HepG2 (cell line): ENCODE data around the gene MZT1. TPM values are rescaled to one million over a fixed set of nuclear protein-coding genes. Genes with fewer than 3 reads are reported as not detected.

ENCODE experiments used
- ARHGAP35 ChIP-seq: sonication (generic); formaldehyde crosslinking; IDR thresholded peaks from 2 replicates; pipeline ENCODE4 v1.9.0; 2022; ENCODE audit warnings: mild to moderate bottlenecking, inconsistent platforms, moderate library complexity, missing genetic modification reagents, borderline replicate concordance
- ELF3 ChIP-seq: IDR thresholded peaks from 2 replicates; pipeline ENCODE4 v1.6.1; 2016; ENCODE audit warnings: missing genetic modification reagents, missing compliant biosample characterization
- MED13 ChIP-seq: sonication (generic); formaldehyde crosslinking; IDR thresholded peaks from 2 replicates; pipeline ENCODE4 v1.5.0; 2020; ENCODE audit warnings: missing genetic modification reagents
- THAP11 ChIP-seq: IDR thresholded peaks from 2 replicates; pipeline ENCODE4 v1.6.1; 2016; ENCODE audit warnings: missing biosample characterization, missing genetic modification reagents
- ZNF382 ChIP-seq: sonication (generic); formaldehyde crosslinking; IDR thresholded peaks from 2 replicates; pipeline ENCODE4 v1.5.0; 2020; ENCODE audit warnings: missing genetic modification reagents, mild to moderate bottlenecking, borderline replicate concordance
- ZNF879 ChIP-seq: sonication (generic); formaldehyde crosslinking; IDR thresholded peaks from 2 replicates; pipeline ENCODE4 v1.8.1; 2023; ENCODE audit warnings: missing genetic modification reagents
- polyA plus RNA-seq, 8 experiments: library from polyadenylated mRNA; depleted of rRNA in 3 of 8; stranded (reverse) in 7 of 8; unstranded in 1 of 8; fragments of >200 nt; fragmentation: Illumina TruSeq in 4 of 8; extraction: Trizol in 4 of 8; gene quantifications; 2 replicates each; pipeline versions ENCODE4 v1.2.1 to v1.2.3, GENCODE V29; 2011 to 2016; ENCODE audit warnings: low read depth in 4 of 8, missing spikeins in 1 of 8, mixed read lengths in 1 of 8; ENCODE audit not compliant: insufficient read depth in 1 of 8
- total RNA-seq, 5 experiments: library from RNA; depleted of rRNA; stranded (reverse); fragments of >200 nt; fragmentation: Illumina TruSeq; extraction: Trizol; gene quantifications; 2 replicates each; pipeline ENCODE4 v1.2.3, GENCODE V29; 2016; ENCODE audit warnings: low read depth in 1 of 5
- TF ChIP-seq, protein P1 (sequence below): sonication (generic); formaldehyde crosslinking; IDR thresholded peaks from 2 replicates; pipeline ENCODE4 v1.4.0; 2020; ENCODE audit warnings: mild to moderate bottlenecking, missing genetic modification reagents
- TF ChIP-seq, protein P2 (sequence below): sonication (generic); formaldehyde crosslinking; IDR thresholded peaks from 2 replicates; pipeline ENCODE4 v1.4.0; 2020; ENCODE audit warnings: low read depth, mild to moderate bottlenecking, missing genetic modification reagents
- TF ChIP-seq, protein P3 (sequence below): conservative IDR thresholded peaks from 2 replicates; pipeline ENCODE4 v1.6.1; 2018; ENCODE audit warnings: missing genetic modification reagents
- TF ChIP-seq, protein P4 (sequence below): sonication (generic); formaldehyde crosslinking; IDR thresholded peaks from 2 replicates; pipeline ENCODE4 v1.4.0; 2020; ENCODE audit warnings: missing genetic modification reagents, borderline replicate concordance

Gene MZT1
- total and polyA plus RNA-seq, 2 of the 13 experiments (the other 11 are each of a cell fraction or from before 2014, with no cell fraction given), result 11.7 to 17.2 TPM

- TF ChIP-seq, protein P1, sequence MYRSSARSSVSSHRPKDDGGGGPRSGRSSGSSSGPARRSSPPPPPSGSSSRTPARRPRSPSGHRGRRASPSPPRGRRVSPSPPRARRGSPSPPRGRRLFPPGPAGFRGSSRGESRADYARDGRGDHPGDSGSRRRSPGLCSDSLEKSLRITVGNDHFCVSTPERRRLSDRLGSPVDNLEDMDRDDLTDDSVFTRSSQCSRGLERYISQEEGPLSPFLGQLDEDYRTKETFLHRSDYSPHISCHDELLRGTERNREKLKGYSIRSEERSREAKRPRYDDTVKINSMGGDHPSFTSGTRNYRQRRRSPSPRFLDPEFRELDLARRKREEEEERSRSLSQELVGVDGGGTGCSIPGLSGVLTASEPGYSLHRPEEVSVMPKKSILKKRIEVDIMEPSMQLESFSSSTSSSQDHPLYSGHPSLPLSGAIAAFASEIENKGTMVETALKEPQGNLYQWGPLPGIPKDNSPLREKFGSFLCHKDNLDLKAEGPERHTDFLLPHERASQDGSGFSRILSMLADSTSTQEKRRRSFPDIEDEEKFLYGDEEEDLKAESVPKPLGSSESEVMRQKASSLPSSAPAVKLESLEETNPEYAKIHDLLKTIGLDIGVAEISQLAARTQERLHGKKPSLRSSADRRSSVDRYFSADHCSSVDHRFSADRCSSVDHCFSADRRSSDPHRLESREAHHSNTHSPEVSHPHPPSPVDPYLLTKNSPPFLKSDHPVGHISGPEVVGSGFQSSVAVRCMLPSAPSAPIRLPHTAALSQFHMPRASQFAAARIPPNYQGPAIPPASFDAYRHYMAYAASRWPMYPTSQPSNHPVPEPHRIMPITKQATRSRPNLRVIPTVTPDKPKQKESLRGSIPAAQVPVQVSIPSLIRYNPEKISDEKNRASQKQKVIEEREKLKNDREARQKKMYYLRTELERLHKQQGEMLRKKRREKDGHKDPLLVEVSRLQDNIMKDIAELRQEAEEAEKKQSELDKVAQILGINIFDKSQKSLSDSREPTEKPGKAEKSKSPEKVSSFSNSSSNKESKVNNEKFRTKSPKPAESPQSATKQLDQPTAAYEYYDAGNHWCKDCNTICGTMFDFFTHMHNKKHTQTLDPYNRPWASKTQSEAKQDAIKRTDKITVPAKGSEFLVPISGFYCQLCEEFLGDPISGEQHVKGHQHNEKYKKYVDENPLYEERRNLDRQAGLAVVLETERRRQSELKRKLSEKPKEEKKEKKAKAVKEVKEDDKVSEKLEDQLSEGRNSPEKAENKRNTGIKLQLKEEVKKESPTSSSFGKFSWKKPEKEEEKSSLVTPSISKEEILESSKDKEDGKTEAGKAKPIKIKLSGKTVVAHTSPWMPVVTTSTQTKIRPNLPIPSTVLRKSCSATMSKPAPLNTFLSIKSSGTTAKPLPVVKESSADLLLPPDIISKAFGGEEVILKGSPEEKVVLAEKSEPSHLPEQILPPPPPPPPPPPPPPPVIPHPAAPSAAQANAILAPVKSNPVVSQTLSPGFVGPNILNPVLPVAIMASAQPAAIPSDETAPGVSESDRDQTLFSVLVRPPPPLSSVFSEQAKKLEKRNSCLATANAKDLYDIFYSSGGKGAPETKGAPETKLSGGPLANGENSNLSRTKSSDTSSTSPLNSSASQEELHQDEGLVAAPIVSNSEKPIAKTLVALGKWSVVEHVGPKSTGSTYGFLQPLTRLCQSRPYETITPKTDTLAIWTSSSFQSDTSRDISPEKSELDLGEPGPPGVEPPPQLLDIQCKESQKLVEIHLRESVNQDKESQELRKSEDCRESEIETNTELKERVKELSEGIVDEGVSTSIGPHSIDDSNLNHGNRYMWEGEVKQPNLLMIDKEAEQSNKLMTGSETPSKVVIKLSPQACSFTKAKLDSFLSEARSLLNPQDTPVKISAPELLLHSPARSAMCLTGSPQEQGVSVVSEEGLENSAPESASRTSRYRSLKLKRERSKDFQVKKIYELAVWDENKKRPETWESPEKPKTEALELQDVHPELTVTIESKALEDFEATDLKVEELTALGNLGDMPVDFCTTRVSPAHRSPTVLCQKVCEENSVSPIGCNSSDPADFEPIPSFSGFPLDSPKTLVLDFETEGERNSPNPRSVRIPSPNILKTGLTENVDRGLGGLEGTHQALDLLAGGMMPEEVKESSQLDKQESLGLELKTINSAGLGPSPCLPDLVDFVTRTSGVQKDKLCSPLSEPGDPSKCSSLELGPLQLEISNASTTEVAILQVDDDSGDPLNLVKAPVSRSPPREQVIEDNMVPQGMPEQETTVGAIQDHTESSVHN (CRISPR knock-in tag), result no peak
- TF ChIP-seq ZNF382 (CRISPR knock-in tag) (no peak), ARHGAP35 (CRISPR knock-in tag) (no peak), ZNF879 (CRISPR knock-in tag) (peak; percentile 79; the same call in 1 of the 2 replicates), MED13 (CRISPR knock-in tag) (peak; percentile 40; the same call in 1 of the 2 replicates), THAP11 (peak; percentile 89), ELF3 (CRISPR knock-in tag) (peak; percentile 92)
- TF ChIP-seq, protein P2, sequence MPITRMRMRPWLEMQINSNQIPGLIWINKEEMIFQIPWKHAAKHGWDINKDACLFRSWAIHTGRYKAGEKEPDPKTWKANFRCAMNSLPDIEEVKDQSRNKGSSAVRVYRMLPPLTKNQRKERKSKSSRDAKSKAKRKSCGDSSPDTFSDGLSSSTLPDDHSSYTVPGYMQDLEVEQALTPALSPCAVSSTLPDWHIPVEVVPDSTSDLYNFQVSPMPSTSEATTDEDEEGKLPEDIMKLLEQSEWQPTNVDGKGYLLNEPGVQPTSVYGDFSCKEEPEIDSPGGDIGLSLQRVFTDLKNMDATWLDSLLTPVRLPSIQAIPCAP, result peak; percentile 34; the same call in 1 of the 2 replicates
- TF ChIP-seq, protein P3, sequence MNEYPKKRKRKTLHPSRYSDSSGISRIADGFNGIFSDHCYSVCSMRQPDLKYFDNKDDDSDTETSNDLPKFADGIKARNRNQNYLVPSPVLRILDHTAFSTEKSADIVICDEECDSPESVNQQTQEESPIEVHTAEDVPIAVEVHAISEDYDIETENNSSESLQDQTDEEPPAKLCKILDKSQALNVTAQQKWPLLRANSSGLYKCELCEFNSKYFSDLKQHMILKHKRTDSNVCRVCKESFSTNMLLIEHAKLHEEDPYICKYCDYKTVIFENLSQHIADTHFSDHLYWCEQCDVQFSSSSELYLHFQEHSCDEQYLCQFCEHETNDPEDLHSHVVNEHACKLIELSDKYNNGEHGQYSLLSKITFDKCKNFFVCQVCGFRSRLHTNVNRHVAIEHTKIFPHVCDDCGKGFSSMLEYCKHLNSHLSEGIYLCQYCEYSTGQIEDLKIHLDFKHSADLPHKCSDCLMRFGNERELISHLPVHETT (CRISPR knock-in tag), result peak; percentile 30; the same call in 1 of the 2 replicates
- TF ChIP-seq, protein P4, sequence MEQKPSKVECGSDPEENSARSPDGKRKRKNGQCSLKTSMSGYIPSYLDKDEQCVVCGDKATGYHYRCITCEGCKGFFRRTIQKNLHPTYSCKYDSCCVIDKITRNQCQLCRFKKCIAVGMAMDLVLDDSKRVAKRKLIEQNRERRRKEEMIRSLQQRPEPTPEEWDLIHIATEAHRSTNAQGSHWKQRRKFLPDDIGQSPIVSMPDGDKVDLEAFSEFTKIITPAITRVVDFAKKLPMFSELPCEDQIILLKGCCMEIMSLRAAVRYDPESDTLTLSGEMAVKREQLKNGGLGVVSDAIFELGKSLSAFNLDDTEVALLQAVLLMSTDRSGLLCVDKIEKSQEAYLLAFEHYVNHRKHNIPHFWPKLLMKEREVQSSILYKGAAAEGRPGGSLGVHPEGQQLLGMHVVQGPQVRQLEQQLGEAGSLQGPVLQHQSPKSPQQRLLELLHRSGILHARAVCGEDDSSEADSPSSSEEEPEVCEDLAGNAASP (CRISPR knock-in tag), result peak; percentile 38; the same call in 1 of the 2 replicates
These were observed at the start of gene MZT1, which contains the start of gene BORA (continued) for GRCh38 chr13:72727417-72728289.
